EL (cell line): Measurements from ENCODE around the gene PSMD13.

ENCODE experiments used
- DNase-seq: peaks from one replicate; pipeline ENCODE4 v3.0.0-alpha.2; 2016

Gene PSMD13

DNA sequence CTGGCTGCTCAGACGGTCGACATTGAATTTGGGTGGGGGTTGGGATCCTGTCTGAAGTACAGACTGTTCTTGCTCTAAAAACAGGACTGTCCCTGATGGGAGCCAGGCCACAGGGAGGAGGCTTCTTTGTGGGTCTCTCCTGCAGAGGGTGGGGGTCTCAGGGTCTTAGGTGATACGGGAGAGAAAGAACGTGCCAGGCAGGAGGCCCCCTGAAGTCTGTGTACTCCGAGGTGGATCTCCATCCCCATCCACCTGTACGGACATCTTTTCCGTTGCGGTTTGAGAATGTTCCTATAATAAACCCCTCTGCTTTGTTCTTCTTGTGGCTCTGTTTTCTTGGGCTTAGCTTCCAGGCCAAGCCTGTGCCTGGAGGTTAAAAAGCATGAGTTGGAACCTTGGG lies 15.9 kb downstream of the PSMD13 start:
- no peak for DNase-seq

DNA sequence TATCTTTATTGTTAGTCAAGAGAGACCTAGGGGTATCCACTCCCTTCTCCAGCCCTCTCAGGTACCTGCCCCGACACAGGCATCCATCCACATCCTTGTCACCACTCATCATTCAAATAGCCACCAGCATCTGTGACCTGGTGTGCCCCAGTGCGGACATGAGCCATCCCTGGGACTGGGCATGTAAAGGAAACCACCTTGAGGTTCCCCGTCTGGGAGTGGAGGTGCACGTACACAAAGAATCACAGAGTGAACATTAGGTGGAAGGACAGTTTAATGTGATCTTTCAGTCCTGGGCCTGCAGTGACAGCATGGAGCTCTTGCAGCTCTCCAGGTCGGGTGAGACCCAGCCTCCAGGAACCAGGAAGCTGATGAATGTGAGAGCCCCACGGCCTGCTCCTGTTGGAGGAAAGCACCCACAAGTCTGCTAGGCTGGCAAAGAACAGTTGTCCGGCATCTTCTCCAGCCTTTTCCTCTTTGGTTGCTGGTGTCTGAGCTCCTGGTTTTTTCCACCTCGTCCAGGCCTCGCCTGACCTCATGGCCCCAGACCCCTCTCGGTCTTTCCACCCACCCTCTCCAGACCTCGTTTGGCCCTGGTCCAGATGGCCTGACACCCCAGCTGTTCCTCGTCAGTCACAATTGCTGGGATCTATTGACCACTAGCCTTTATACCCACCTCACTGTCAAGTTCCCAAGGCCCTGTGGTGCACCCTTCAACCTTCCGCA lies 16.5 kb downstream of the PSMD13 start:
- DNase-seq: no peak

GRCh38 chr11:253886-254270 lies 17.1 kb downstream of the PSMD13 start:
- DNase-seq: no peak

DNA sequence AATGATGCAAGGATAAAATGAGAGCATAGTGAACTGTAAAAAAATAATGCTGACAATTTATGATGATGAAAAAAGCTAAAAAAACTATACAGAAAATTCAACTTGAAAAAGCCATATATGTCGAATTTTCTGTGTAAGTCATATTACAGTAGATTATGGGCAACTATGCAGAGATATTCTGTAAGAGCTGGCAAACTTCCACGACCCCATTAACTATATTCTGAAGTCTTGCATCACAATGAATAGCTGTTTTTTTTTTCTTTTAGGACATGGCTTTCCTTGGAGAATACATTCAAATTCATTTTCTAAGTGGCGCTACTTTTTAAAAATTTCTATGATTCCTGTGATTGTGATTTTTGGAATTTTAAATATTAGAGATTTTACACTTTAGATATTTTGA lies 18.4 kb downstream of the PSMD13 start:
- peak; percentile 19 for DNase-seq

DNA sequence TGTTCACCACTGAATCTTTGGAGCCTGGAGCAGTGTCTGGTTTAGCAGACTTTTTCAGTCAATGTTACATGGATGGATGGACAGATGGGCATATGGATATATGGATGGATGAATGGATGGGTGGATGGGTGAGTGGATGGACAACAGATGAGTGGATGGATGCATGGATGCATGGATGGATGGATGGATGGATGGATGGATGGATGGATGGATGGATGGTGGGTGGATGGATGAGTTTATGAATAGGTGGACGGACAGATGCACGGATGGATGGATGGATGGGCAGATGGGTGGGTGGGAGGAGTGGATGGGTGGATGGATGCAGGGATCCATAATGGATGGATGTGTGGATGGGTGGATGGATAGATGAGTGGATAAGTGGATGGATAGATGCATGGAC lies 19.0 kb downstream of the PSMD13 start:
- no peak for DNase-seq

DNA sequence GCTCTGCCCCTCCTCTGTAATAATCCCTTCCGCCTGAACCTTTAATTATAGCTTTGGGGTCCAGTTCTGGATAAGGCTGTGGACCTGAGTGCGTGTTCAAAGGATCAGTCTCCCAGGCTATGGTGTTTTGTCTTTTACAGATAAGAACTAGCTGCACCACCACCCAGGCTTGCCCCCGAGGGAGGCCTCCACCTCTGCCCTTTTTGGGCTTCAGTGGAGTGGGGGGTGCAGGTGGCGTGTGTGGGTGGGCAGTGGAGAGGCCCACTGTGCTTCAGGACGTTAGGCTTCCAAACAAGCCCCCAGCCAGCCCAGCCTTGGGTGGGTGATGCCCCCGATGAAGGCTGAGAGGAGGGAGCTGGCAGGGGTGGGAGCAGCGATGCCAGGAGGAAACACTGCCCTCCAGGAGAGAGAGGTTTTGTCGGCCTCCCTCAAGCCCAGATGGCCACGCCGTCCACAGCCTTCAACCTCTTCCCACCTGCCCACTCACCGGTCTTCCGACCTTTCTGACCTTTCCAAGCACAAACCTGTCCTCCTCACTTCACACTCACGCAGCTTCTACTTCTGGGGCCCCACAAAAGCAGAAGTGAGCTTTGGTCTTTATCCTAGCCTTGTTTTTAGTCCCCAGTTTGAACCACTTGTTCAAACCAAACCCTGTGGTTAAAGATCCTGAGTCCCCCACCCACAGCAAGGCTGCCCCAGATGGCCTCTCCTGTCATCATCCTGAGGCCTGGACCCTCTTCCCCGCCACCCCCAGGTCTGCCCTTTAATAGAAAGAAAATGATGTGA lies 20.4 kb downstream of the PSMD13 start:
- DNase-seq: no peak

DNA sequence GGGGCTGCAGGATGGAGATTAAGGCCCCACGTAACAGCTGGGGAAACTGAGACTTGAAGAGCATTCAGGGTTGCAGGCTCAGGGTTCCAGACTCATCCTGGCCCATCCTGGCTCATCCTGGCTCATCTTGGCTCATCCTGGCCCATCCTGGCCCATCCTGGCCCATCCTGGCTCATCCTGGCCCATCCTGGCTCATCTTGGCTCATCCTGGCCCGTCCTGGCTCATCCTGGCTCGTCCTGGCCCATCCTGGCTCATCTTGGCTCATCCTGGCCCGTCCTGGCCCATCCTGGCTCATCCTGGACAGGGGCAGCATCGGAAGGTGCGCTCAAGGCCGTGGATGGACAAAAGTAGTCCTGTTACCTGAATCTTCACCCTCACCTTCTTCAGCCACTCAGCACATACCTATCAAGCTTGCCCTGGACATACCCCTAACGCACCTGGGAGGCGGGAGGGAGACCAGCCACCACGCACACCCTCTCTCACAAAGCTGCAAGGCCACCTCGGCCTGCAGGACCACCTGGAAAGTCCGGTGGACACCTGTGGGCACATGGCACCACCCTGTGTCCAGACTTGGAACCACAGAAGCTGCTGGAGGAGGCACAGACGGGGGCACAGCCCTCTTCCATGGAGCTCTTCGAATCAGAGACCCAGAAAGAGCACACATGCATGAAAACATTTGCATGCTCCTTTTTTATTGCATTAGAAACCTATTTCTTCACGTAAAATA lies 21.2 kb downstream of the PSMD13 start:
- DNase-seq: no peak

GRCh38 chr11:259413-259812 lies 22.6 kb downstream of the PSMD13 start:
- no peak for DNase-seq

DNA sequence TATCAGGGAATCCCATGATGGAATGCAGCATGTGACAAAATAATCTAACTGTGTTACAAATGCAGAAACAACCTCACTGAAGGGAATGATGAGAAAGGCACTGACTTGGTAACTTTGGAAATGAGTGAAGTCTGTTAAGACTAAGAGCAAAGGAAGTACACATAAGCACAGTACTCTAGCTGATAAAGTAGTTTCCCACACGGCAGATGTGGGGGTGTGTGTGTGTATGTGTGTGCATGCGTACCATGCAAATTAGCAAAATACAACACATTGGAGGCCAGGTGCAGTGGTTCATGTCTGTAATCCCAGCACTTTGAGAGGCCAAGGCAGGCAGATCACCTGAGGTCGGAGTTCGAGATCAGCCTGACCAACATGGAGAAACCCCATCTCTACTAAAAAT lies 24.8 kb downstream of the PSMD13 start:
- no peak for DNase-seq

DNA sequence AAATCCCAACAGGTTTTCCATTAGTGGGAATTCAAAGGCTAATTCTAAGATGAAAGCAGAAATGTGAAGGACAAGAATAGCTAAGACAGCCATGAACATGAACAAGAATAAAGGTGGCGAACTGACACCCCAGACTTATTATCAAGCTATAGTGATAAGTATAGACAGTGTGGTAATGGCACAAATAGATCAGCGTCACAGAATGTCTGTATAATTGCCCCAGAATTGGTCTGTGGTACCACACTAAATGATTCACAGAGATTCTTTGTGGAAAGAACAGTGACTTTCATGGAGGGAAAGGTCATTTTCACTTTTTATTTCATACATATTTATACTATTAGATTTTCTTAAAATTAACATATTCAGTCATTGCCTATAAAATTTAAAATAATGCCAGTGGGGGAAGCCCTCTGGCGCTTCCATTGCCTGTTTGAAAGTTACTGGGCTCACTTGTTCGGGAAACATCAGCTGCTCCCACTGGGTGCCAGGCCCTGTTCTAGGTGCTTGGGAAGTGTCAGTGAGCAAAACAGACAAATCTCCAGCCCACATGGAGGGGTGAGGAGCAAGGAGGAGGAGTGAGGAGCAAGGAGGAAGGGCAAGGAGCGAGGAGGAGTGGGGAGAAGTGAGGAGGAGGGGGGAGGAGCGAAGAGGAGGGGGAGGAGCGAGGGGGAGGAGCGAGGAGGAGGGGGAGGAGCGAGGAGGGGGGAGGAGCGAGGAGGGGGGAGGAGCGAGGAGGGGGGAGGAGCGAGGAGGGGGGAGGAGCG lies 30.1 kb downstream of the PSMD13 start:
- DNase-seq: no peak

DNA sequence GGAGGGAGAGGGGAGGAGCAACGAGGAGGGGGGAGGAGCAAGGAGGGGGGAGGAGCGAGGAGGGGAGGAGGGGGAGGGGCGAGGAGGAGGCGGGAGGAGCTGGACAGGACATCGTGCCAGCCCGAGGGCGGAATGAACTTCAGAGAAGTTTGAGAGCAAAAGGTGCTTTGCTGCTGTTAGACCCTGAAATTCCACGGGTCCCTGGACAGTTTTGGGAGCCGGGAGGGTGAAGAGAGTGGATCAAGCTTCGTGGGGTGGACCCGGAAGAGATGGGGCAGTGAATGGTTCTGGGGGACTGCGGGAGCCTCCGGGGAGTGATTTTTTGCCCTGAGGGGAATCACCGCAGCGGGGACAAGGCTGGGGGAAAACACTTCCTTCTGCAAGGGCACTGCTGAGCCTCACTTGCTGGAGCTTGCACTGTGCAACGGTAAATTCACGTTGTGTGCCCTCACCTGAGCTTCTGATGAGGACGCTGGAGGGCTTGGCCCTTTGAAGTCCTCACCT lies 30.8 kb downstream of the PSMD13 start:
- DNase-seq: no peak

DNA sequence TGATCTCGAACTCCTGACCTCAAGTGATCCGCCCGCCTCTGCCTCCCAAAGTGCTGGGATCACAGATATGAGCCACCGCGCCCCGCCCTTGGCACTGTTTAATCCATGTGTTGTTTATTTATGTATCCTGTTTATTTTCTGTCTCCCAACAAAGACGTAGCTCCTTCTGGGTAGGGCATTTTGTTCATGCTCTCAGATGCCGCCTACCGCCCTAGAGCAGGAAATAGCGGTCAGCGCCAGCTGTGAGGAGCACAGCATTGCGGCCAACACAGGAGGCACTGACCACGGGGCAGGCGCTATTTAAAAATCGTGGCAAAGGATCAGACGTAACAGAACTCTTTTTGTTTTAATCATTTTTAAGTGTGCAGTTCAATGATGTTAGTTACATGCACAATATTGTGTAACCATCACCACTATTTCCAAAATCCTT lies 32.0 kb downstream of the PSMD13 start:
- DNase-seq: peak; percentile 41

DNA sequence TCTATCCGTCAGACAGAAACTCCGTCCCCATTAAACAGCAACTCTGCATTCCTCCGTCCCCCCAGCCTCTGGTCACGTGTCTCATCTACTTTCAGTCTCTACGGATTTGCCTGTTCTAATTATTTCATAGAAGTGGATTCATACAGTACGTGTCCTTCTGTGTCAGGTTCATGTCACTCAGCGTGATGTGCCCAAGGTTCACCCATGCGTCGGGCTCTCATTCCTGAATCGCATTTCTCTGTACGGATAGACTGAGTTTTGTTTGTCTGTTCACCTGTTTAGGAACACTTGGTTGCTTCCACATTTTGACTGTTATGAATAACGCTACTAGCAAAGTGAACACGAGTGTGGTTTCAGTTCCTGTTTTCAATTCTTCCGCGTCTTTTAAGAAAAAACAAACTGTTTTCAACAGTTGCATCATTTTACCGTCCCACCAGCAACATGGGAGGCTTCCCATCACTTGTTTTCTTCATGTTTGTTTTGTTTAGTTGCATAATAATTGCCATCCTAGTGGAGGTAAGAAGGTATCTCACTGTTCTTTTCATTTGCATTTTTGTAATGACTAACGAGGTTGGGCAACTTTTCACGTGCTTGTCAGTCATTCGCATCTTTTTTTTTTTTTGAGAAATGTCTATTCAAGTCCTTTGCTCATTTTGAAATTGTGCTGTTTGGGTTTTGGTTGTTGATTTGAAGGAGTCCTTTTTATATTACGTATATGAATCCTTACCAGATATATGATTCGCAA lies 32.5 kb downstream of the PSMD13 start:
- DNase-seq: no peak

DNA sequence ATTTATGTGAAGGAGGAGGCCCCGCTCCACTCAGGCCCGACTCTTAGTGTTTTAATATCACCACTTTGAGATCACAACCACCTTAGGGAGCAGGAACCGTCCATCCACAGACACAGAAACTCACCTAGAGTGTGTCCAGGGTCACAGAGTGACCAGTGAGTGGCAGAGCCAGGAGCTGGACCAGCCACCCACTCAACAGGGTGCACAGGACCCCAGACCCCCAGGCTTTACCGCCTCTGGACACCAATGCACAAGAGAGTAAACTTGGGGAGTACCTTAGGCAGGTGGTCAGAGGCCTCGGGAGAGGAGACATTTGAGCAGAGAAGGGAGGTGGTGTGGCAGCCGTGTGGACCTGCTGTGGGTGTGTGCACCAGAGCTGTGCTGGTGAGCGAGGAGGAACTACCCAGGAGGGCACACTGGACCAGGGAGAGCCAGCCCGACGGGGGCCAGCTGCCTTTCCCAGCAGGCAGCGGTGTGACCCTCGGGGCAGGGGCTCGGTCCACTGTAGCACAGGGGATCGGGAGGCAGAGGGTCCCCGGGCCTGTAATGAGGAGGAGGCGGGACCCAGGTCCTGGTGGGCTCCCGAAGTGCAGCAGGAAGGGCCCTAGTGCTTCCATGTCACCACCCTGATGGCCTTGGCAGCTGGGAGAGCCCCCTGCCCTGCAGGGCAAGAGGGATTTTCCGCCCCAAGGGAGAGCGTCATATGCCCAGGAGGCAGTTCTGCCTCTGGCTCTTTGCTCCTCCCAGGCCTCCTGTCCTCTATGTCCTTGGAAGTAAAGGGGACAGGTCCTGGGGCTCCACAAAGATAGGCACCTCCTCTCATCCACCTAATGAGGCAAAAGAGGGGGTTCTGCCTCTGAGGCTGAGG lies 33.9 kb downstream of the PSMD13 start:
- no peak for DNase-seq

- DNase-seq: no peak
These were observed 34.5 kb downstream of the PSMD13 start for GRCh38 chr11:271319-271715.

- DNase-seq: no peak
These were observed 35.6 kb downstream of the PSMD13 start for GRCh38 chr11:272195-272930.

DNA sequence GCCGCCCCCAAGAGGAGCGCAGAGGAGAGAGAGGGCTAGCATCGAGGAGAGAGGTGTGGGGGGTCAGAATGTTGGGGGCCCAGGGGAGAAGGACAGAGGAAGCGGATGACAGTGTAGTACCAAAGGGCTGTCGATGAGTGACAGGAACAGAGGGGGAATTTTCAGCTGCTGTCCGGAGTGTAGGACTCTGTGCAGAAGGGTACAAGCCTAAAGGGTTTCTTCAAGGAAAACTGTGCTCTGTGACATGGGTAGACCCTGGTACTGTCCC lies 36.1 kb downstream of the PSMD13 start:
- DNase-seq: no peak

DNA sequence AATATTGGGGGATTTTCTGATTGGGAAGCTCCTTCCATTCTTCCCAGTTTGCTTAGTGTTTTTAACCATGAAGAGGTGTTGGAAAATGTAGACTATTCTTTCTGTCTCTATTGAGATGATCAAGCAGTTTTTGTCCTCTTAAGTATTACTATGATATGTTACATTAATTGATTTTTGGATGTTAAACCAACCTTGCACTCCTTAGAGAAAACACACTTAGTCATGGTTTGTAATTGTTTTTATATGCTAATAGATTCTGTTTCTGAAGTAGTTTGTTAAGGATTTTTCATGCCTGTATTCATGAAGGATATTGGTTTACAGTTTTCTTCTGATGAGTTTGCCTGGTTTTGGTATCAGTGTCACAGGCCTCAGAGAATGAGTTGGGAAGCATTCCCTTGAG lies 39.4 kb downstream of the PSMD13 start:
- DNase-seq: no peak

GRCh38 chr11:278001-278951 lies 41.5 kb downstream of the PSMD13 start, which contains the start of gene NLRP6:
TSS of gene NLRP6 (plus strand) at chr11:278407. CDS start at chr11:278570, 163 bp downstream.
- DNase-seq: no peak
